PFSK-1 (cell line): Measurements from ENCODE around the gene DLGAP4.

ENCODE experiments used
- POLR2AphosphoS5 ChIP-seq: IDR thresholded peaks from 2 replicates; pipeline ENCODE4 v1.6.1; 2012; ENCODE audit warnings: low read depth, mild to moderate bottlenecking, control low read depth, low read length, moderate library complexity
- SIN3A ChIP-seq: IDR thresholded peaks from 2 replicates; pipeline ENCODE4 v1.6.1; 2012; ENCODE audit warnings: mild to moderate bottlenecking, low read length, moderate library complexity, borderline replicate concordance; ENCODE audit not compliant: insufficient read depth
- TF ChIP-seq, protein P1 (sequence below), 2 experiments: IDR thresholded peaks; 2 replicates each; pipeline versions ENCODE4 v1.6.1 to v1.8.0; 2011 to 2012; ENCODE audit warnings: low read depth in 2 of 2, low read length in 2 of 2, control low read depth in 1 of 2, inconsistent platforms in 1 of 2, mild to moderate bottlenecking in 1 of 2, moderate library complexity in 1 of 2; ENCODE audit not compliant: insufficient read depth in 1 of 2

DNA sequence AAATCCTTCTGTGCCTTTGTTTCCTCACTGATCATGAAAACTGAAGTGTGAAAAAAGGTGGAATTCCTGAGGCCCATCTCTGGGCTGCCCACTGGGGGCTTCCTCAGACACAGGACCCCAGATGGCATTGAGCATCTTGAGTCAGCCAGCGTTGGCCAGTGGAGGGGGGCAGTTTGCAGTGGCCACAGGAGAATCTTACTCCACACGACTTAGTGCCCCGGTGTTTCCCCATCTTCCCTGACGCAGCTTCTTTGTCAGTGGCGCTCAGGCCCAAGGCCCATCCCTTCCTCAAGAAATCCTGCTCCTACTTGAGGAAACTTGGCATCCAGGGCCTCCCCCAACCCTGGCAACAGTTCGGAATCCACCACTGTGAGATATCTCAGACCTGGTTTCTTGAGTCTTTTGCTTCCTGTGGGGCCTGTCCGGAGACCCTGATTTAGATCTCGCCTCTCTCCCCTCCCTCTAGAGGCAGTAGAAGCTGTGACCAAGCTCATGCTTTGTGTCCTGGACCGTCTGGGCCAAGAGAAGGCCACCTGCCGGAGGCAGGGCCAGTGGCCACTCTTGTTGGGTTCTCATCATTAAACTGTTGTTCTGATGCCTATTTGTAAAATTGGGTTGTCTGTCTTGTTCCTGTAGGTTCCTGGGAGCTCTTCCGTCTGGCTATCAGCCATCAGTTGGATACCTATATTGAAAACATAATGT lies 20.2 kb upstream of the DLGAP4 start:
- TF ChIP-seq, protein P1, sequence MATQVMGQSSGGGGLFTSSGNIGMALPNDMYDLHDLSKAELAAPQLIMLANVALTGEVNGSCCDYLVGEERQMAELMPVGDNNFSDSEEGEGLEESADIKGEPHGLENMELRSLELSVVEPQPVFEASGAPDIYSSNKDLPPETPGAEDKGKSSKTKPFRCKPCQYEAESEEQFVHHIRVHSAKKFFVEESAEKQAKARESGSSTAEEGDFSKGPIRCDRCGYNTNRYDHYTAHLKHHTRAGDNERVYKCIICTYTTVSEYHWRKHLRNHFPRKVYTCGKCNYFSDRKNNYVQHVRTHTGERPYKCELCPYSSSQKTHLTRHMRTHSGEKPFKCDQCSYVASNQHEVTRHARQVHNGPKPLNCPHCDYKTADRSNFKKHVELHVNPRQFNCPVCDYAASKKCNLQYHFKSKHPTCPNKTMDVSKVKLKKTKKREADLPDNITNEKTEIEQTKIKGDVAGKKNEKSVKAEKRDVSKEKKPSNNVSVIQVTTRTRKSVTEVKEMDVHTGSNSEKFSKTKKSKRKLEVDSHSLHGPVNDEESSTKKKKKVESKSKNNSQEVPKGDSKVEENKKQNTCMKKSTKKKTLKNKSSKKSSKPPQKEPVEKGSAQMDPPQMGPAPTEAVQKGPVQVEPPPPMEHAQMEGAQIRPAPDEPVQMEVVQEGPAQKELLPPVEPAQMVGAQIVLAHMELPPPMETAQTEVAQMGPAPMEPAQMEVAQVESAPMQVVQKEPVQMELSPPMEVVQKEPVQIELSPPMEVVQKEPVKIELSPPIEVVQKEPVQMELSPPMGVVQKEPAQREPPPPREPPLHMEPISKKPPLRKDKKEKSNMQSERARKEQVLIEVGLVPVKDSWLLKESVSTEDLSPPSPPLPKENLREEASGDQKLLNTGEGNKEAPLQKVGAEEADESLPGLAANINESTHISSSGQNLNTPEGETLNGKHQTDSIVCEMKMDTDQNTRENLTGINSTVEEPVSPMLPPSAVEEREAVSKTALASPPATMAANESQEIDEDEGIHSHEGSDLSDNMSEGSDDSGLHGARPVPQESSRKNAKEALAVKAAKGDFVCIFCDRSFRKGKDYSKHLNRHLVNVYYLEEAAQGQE (IDR thresholded peaks at IDR 0.05; ENCODE audit: insufficient read depth in 1 of 2, low read depth in 2 of 2, low read length in 2 of 2), result no peak
- TF ChIP-seq POLR2AphosphoS5 (no peak), SIN3A (no peak)
